Rectal smooth muscle tissue (tissue), 1 donor: Measurements from ENCODE around the gene CIRBP.

ENCODE experiments used
- H3K27ac ChIP-seq: one replicate; pipeline ENCODE4 v1.7.0; 2013; ENCODE audit warnings: low read depth, low read length, inconsistent platforms
- H3K27me3 ChIP-seq: one replicate; pipeline ENCODE4 v1.7.0; 2013; ENCODE audit warnings: low read length; ENCODE audit not compliant: control insufficient read depth, insufficient read depth
- H3K36me3 ChIP-seq: one replicate; pipeline ENCODE4 v1.7.0; 2013; ENCODE audit warnings: low read length; ENCODE audit not compliant: control insufficient read depth, insufficient read depth
- H3K4me1 ChIP-seq: one replicate; pipeline ENCODE4 v1.7.0; 2013; ENCODE audit warnings: low read length; ENCODE audit not compliant: control insufficient read depth, insufficient read depth
- H3K4me3 ChIP-seq: one replicate; pipeline ENCODE4 v1.7.0; 2013; ENCODE audit warnings: low read length
- H3K9ac ChIP-seq: one replicate; pipeline ENCODE4 v1.7.0; 2013; ENCODE audit warnings: low read length

Gene CIRBP

GRCh38 chr19:1250437-1251260, 18.5 kb upstream of the CIRBP start:
- H3K27me3 ChIP-seq: no peaks in the 10 kb centered on the region
- peak overlapping the region; percentile 77 for H3K4me3 ChIP-seq
- peak overlapping the region; percentile 86 for H3K9ac ChIP-seq
- H3K27ac ChIP-seq: peak overlapping the region; percentile 100
- peaks cover 19% of the 10 kb centered on the region for H3K36me3 ChIP-seq
- H3K4me1 ChIP-seq: peaks cover 31% of the 10 kb centered on the region

GRCh38 chr19:1251330-1252220, 17.6 kb upstream of the CIRBP start:
- Histone ChIP-seq H3K27ac (peak overlapping the region; percentile 100), H3K36me3 (peaks cover 25% of the 10 kb centered on the region), H3K4me1 (peaks cover 31% of the 10 kb centered on the region), H3K9ac (peak overlapping the region; percentile 86), H3K27me3 (no peaks in the 10 kb centered on the region), H3K4me3 (peak overlapping the region; percentile 77)

- H3K4me1 ChIP-seq: peaks cover 31% of the 10 kb centered on the region
- peak overlapping the region; percentile 100 for H3K27ac ChIP-seq
- H3K4me3 ChIP-seq: peak overlapping the region; percentile 77
- peaks cover 28% of the 10 kb centered on the region for H3K36me3 ChIP-seq
- peak overlapping the region; percentile 86 for H3K9ac ChIP-seq
- H3K27me3 ChIP-seq: no peaks in the 10 kb centered on the region
These were observed 16.8 kb upstream of the CIRBP start for GRCh38 chr19:1252221-1252820.

- peak overlapping the region; percentile 100 for H3K27ac ChIP-seq
- peak overlapping the region; percentile 45 for H3K9ac ChIP-seq
- no peaks in the 10 kb centered on the region for H3K27me3 ChIP-seq
- H3K36me3 ChIP-seq: peaks cover 28% of the 10 kb centered on the region
- H3K4me3 ChIP-seq: peak overlapping the region; percentile 77
- H3K4me1 ChIP-seq: peaks cover 29% of the 10 kb centered on the region
These were observed 16.2 kb upstream of the CIRBP start for GRCh38 chr19:1252821-1253513.

- Histone ChIP-seq H3K9ac (peak overlapping the region; percentile 45), H3K27ac (peak overlapping the region; percentile 100), H3K4me3 (peak overlapping the region; percentile 54), H3K4me1 (peaks cover 27% of the 10 kb centered on the region), H3K36me3 (peaks cover 28% of the 10 kb centered on the region), H3K27me3 (no peaks in the 10 kb centered on the region)
These were observed 15.5 kb upstream of the CIRBP start for GRCh38 chr19:1253514-1254080.

- peak overlapping the region; percentile 54 for H3K4me3 ChIP-seq
- H3K27ac ChIP-seq: peak overlapping the region; percentile 100
- no peaks in the 10 kb centered on the region for H3K27me3 ChIP-seq
- peaks cover 27% of the 10 kb centered on the region for H3K4me1 ChIP-seq
- H3K36me3 ChIP-seq: peaks cover 28% of the 10 kb centered on the region
- H3K9ac ChIP-seq: no peak overlapping the region
These were observed 15.0 kb upstream of the CIRBP start for GRCh38 chr19:1254081-1254527.

- peaks cover 28% of the 10 kb centered on the region for H3K36me3 ChIP-seq
- H3K27ac ChIP-seq: peak overlapping the region; percentile 100
- H3K4me3 ChIP-seq: no peak overlapping the region
- H3K9ac ChIP-seq: peak overlapping the region; percentile 10
- H3K27me3 ChIP-seq: no peaks in the 10 kb centered on the region
- H3K4me1 ChIP-seq: peaks cover 27% of the 10 kb centered on the region
These were observed 14.5 kb upstream of the CIRBP start for GRCh38 chr19:1254530-1255185.

GRCh38 chr19:1255186-1256161, 13.7 kb upstream of the CIRBP start:
- Histone ChIP-seq H3K4me3 (no peak overlapping the region), H3K4me1 (peaks cover 29% of the 10 kb centered on the region), H3K27ac (peak overlapping the region; percentile 100), H3K36me3 (peaks cover 28% of the 10 kb centered on the region), H3K27me3 (no peaks in the 10 kb centered on the region), H3K9ac (peak overlapping the region; percentile 10)

GRCh38 chr19:1256646-1257474, 12.3 kb upstream of the CIRBP start:
- Histone ChIP-seq H3K27ac (peak overlapping the region; percentile 34), H3K4me1 (peaks cover 32% of the 10 kb centered on the region), H3K4me3 (no peak overlapping the region)

More at GRCh38 chr19:1256646-1257474, 12.3 kb upstream of the CIRBP start:
- no peaks in the 10 kb centered on the region for H3K27me3 ChIP-seq
- H3K9ac ChIP-seq: no peak overlapping the region
- peaks cover 22% of the 10 kb centered on the region for H3K36me3 ChIP-seq
